C4-2B (cell line): ENCODE measurements around the gene KCTD16.

Experiments
- ZFX ChIP-seq: fragments of 450-650 bp; IDR thresholded peaks from 2 replicates; pipeline ENCODE4 v1.6.1; 2017
- TF ChIP-seq, protein P1 (sequence below): fragments of 450-650 bp; conservative IDR thresholded peaks from 2 replicates; pipeline ENCODE4 v1.5.1; 2017; ENCODE audit warnings: mild to moderate bottlenecking

DNA sequence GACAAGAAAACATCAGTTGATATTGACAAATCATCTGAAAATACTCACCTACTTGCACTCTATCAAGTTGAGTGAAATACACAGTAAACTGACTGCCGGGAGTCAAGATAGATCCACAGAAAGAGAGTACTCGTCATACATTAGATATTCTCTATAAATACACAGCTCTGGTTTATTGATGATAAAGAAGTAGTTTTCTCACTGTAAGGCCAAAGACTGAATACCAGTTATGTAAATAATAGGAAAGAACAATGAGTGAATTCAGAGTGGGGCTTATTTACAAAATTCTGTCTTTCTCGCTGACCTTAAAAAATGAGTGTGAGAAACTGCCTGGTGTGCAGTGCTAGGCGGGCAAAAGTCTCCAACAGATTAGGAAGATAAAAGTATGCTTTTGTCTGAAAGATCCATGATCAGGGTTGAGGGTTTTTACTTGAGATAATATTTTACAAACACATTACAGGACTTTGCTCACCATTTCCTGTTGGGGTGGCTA, 341.0 kb downstream of the KCTD16 start:
- TF ChIP-seq, protein P1, sequence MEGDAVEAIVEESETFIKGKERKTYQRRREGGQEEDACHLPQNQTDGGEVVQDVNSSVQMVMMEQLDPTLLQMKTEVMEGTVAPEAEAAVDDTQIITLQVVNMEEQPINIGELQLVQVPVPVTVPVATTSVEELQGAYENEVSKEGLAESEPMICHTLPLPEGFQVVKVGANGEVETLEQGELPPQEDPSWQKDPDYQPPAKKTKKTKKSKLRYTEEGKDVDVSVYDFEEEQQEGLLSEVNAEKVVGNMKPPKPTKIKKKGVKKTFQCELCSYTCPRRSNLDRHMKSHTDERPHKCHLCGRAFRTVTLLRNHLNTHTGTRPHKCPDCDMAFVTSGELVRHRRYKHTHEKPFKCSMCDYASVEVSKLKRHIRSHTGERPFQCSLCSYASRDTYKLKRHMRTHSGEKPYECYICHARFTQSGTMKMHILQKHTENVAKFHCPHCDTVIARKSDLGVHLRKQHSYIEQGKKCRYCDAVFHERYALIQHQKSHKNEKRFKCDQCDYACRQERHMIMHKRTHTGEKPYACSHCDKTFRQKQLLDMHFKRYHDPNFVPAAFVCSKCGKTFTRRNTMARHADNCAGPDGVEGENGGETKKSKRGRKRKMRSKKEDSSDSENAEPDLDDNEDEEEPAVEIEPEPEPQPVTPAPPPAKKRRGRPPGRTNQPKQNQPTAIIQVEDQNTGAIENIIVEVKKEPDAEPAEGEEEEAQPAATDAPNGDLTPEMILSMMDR = no peak
- no peak for TF ChIP-seq ZFX
